ENCODE data around the gene DISC1. TPM values are rescaled to one million over a fixed set of nuclear protein-coding genes. Genes with fewer than 3 reads are reported as not detected.

Gene DISC1
- polyA plus RNA-seq, 1 experiment = 2.3 TPM

DNA sequence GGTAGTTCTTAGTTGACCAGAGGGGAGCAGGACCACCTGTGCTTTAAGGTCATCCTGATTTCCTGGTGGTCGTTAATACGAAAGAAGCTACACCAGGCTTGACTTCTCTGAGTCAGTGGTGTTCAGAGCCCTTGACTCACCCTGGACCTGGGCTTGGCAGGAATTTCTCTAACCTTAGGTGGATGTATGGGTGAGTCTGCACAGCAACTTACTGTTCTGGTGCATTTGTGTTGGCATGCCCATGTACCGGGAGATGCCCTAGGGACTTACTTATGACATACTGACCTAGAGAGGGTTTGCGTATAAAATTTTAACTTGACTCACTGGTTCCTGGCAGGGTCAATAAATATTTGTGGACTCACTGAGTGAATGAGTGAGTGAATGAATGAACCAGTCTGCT lies 304.6 kb downstream of the DISC1 start:
- CTCF ChIA-PET = no interaction called here
- no peak for TF ChIP-seq CTCF (IDR thresholded peaks at IDR 0.05; ENCODE audit: insufficient read depth, low read depth, low read length)
- Histone ChIP-seq H3K27me3 (ENCODE audit: control insufficient read depth, insufficient read depth, low read length) (no peaks in the 10 kb centered on the region), H3K4me3 (ENCODE audit: low read depth, low read length) (no peak overlapping the region), H3K36me3 (ENCODE audit: control insufficient read depth, insufficient read depth, low read length) (no peaks in the 10 kb centered on the region)
- POLR2A ChIA-PET = no interaction called here
- no peak for DNase-seq (ENCODE audit: low read depth)

GRCh38 chr1:231931846-231932454 lies 305.4 kb downstream of the DISC1 start:
- DNase-seq (ENCODE audit: low read depth) = no peak
- POLR2A ChIA-PET = no interaction called here
- Histone ChIP-seq H3K27me3 (ENCODE audit: control insufficient read depth, insufficient read depth, low read length) (no peaks in the 10 kb centered on the region), H3K36me3 (ENCODE audit: control insufficient read depth, insufficient read depth, low read length) (no peaks in the 10 kb centered on the region), H3K4me3 (ENCODE audit: low read depth, low read length) (no peak overlapping the region)
- CTCF ChIA-PET = no interaction called here
- TF ChIP-seq CTCF (IDR thresholded peaks at IDR 0.05; ENCODE audit: insufficient read depth, low read depth, low read length) = peak; percentile 52

GRCh38 chr1:231933711-231934626 lies 307.4 kb downstream of the DISC1 start:
- CTCF ChIA-PET = no interaction called here
- H3K27me3 ChIP-seq (ENCODE audit: control insufficient read depth, insufficient read depth, low read length) = no peaks in the 10 kb centered on the region
- POLR2A ChIA-PET = no interaction called here
- TF ChIP-seq CTCF (IDR thresholded peaks at IDR 0.05; ENCODE audit: insufficient read depth, low read depth, low read length) = no peak
- DNase-seq (ENCODE audit: low read depth) = no peak
- H3K36me3 ChIP-seq (ENCODE audit: control insufficient read depth, insufficient read depth, low read length) = no peaks in the 10 kb centered on the region
- no peak overlapping the region for H3K4me3 ChIP-seq (ENCODE audit: low read depth, low read length)

DNA sequence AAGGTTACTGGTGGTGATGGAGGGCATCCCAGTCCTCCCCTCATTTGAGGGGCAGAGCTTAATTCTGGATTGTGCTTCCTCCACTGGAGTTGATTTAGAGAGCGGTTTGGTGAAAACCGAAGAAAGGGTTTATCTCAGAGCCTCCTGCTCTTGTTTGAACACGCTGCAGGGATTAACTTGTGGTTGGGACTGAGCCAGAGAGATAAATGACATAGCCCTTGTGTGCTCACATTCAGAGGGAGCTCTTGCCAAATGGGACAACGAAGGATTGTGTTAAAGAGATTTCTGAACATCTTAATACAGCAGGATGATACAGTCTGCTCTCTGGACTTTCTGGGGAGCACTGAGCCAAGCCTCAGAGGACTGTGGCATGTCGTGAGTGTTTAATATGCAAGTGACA lies 308.2 kb downstream of the DISC1 start:
- Histone ChIP-seq H3K27me3 (ENCODE audit: control insufficient read depth, insufficient read depth, low read length) (no peaks in the 10 kb centered on the region), H3K36me3 (ENCODE audit: control insufficient read depth, insufficient read depth, low read length) (no peaks in the 10 kb centered on the region), H3K4me3 (ENCODE audit: low read depth, low read length) (no peak overlapping the region)
- CTCF ChIA-PET = no interaction called here
- TF ChIP-seq CTCF (IDR thresholded peaks at IDR 0.05; ENCODE audit: insufficient read depth, low read depth, low read length) = no peak
- no peak for DNase-seq (ENCODE audit: low read depth)
- POLR2A ChIA-PET = no interaction called here

GRCh38 chr1:231935856-231936255 lies 309.3 kb downstream of the DISC1 start:
- Histone ChIP-seq H3K4me3 (ENCODE audit: low read depth, low read length) (no peak overlapping the region), H3K36me3 (ENCODE audit: control insufficient read depth, insufficient read depth, low read length) (no peaks in the 10 kb centered on the region), H3K27me3 (ENCODE audit: control insufficient read depth, insufficient read depth, low read length) (no peaks in the 10 kb centered on the region)
- ChIA-PET CTCF (no interaction called here), POLR2A (no interaction called here)
- TF ChIP-seq CTCF (IDR thresholded peaks at IDR 0.05; ENCODE audit: insufficient read depth, low read depth, low read length) = no peak
- no peak for DNase-seq (ENCODE audit: low read depth)

Data from BJ (cell line).